Measurements from ENCODE around the gene POU5F1. TPM values are rescaled to one million over a fixed set of nuclear protein-coding genes. Genes with fewer than 3 reads are reported as not detected.

The POU5F1 gene
- polyA plus RNA-seq, 1 donor (not counting 4 experiments of a cell fraction or from before 2014, with no cell fraction given): 1.6 TPM

DNA sequence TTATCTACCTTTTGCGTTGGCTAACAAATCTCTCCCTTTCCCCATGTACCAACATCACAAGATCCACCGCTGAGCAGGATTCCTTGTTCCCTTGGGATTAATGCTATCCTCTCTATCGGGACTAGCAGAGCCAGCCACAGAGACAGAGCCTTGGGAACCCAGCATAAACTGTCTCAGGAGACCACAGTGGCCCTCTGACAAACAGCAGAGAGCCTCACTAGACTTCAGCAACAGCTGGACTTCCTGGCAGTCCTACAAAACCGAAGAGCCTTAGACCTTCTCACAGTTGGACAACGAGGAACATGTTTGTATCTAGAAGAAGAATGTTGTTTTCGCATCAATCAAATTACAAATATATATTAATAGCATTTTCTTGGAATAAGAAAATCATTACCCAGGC is 39.6 kb upstream of the POU5F1 start:
- no peaks in the 10 kb centered on the region for H3K9me1 ChIP-seq (ENCODE audit: control insufficient read depth, extremely low read depth, insufficient read depth, low read length)
- H3K4me3 ChIP-seq (ENCODE audit: control insufficient read depth in 2 of 3, extremely low read depth in 1 of 3, insufficient read depth in 2 of 3, low read depth in 1 of 3, low read length in 3 of 3): no peak overlapping the region
- no peaks in the 10 kb centered on the region for H3K27me3 ChIP-seq (ENCODE audit: control insufficient read depth, extremely low read depth, insufficient read depth, low read length)
- H3K9me3 ChIP-seq (ENCODE audit: control insufficient read depth, low read depth, low read length): no peaks in the 10 kb centered on the region
- no peak overlapping the region for H3K27ac ChIP-seq (ENCODE audit: control insufficient read depth, insufficient read depth, low read length)
- FAIRE-seq (no peak), DNase-seq (ENCODE audit: low read depth, low spot score) (no peak)
- no peaks in the 10 kb centered on the region for H3K79me2 ChIP-seq (ENCODE audit: control insufficient read depth, insufficient read depth, low read length)
- H2AFZ ChIP-seq (ENCODE audit: control insufficient read depth, low read length): no peak overlapping the region
- no peaks in the 10 kb centered on the region for H3K36me3 ChIP-seq (ENCODE audit: control insufficient read depth in 2 of 2, extremely low read depth in 1 of 2, insufficient read depth in 2 of 2, low read length in 2 of 2)
- TF ChIP-seq CTCF (optimal IDR thresholded peaks at IDR 0.05 in 1 of 3, IDR thresholded peaks at IDR 0.05 in 1 of 3, conservative IDR thresholded peaks at IDR 0.05 in 1 of 3; ENCODE audit: extremely low read depth in 1 of 3, insufficient read depth in 2 of 3, low read length in 3 of 3) (no peak), EZH2 (IDR thresholded peaks at IDR 0.05; ENCODE audit: low read length) (no peak)
- dilution Hi-C loops (cut with MboI; ENCODE audit: extremely low pct_ligation_motif_present, low sequenced_read_pairs): no loop called here
- no peak overlapping the region for H3K4me2 ChIP-seq (ENCODE audit: control insufficient read depth, extremely low read depth, insufficient read depth, low read depth, low read length)
- H4K20me1 ChIP-seq (ENCODE audit: control insufficient read depth, extremely low read depth, insufficient read depth, low read length): no peaks in the 10 kb centered on the region
- no peaks in the 10 kb centered on the region for H3K4me1 ChIP-seq (ENCODE audit: control insufficient read depth, extremely low read depth, insufficient read depth, low read length)
- no peak overlapping the region for H3K9ac ChIP-seq (ENCODE audit: control insufficient read depth, extremely low read depth, insufficient read depth, low read length)

GRCh38 chr6:31209137-31209536 is 38.7 kb upstream of the POU5F1 start:
- H3K27me3 ChIP-seq (ENCODE audit: control insufficient read depth, extremely low read depth, insufficient read depth, low read length): no peaks in the 10 kb centered on the region
- H4K20me1 ChIP-seq (ENCODE audit: control insufficient read depth, extremely low read depth, insufficient read depth, low read length): no peaks in the 10 kb centered on the region
- no peaks in the 10 kb centered on the region for H3K36me3 ChIP-seq (ENCODE audit: control insufficient read depth in 2 of 2, extremely low read depth in 1 of 2, insufficient read depth in 2 of 2, low read length in 2 of 2)
- DNase-seq (ENCODE audit: low read depth, low spot score) (no peak), FAIRE-seq (no peak)
- H3K9ac ChIP-seq (ENCODE audit: control insufficient read depth, extremely low read depth, insufficient read depth, low read length): no peak overlapping the region
- no peak overlapping the region for H3K27ac ChIP-seq (ENCODE audit: control insufficient read depth, insufficient read depth, low read length)
- H3K4me3 ChIP-seq (ENCODE audit: control insufficient read depth in 2 of 3, extremely low read depth in 1 of 3, insufficient read depth in 2 of 3, low read depth in 1 of 3, low read length in 3 of 3): no peak overlapping the region
- no peak for TF ChIP-seq EZH2 (IDR thresholded peaks at IDR 0.05; ENCODE audit: low read length)
- no peak for TF ChIP-seq CTCF (optimal IDR thresholded peaks at IDR 0.05 in 1 of 3, IDR thresholded peaks at IDR 0.05 in 1 of 3, conservative IDR thresholded peaks at IDR 0.05 in 1 of 3; ENCODE audit: extremely low read depth in 1 of 3, insufficient read depth in 2 of 3, low read length in 3 of 3)
- peaks cover 1% of the 10 kb centered on the region for H3K4me1 ChIP-seq (ENCODE audit: control insufficient read depth, extremely low read depth, insufficient read depth, low read length)
- no peaks in the 10 kb centered on the region for H3K79me2 ChIP-seq (ENCODE audit: control insufficient read depth, insufficient read depth, low read length)
- H3K9me1 ChIP-seq (ENCODE audit: control insufficient read depth, extremely low read depth, insufficient read depth, low read length): no peaks in the 10 kb centered on the region
- no peak overlapping the region for H3K4me2 ChIP-seq (ENCODE audit: control insufficient read depth, extremely low read depth, insufficient read depth, low read depth, low read length)
- H2AFZ ChIP-seq (ENCODE audit: control insufficient read depth, low read length): no peak overlapping the region
- dilution Hi-C loops (cut with MboI; ENCODE audit: extremely low pct_ligation_motif_present, low sequenced_read_pairs): no loop called here
- no peaks in the 10 kb centered on the region for H3K9me3 ChIP-seq (ENCODE audit: control insufficient read depth, low read depth, low read length)
